ENCODE measurements around the gene COQ8A.

The COQ8A gene

GRCh38 chr1:226987623-226988333, 47.7 kb downstream of the COQ8A start:
- Histone ChIP-seq H2AFZ (ENCODE audit: low read length) (no peak overlapping the region), H3K9ac (ENCODE audit: low read length) (no peak overlapping the region), H3K4me1 (ENCODE audit: insufficient read depth, low read length, severe bottlenecking) (peaks cover 19% of the 10 kb centered on the region), H3K79me2 (ENCODE audit: insufficient read depth, low read length) (no peaks in the 10 kb centered on the region), H3K36me3 (ENCODE audit: insufficient read depth, low read length) (no peaks in the 10 kb centered on the region), H3K4me2 (ENCODE audit: low read length) (no peak overlapping the region), H3K9me3 (ENCODE audit: low read length) (no peaks in the 10 kb centered on the region), H3K4me3 (ENCODE audit: low read depth, low read length, poor library complexity, severe bottlenecking) (no peak overlapping the region), H4K20me1 (ENCODE audit: insufficient read depth, low read length) (no peaks in the 10 kb centered on the region), H3K27ac (ENCODE audit: low read depth, low read length, poor library complexity, severe bottlenecking) (no peak overlapping the region), H3F3A (ENCODE audit: insufficient read depth, low read length) (no peaks in the 10 kb centered on the region), H3K9me2 (ENCODE audit: low read depth, low read length) (no peaks in the 10 kb centered on the region), H3K27me3 (ENCODE audit: insufficient read depth, low read length) (peaks cover 3% of the 10 kb centered on the region; the same call in 1 of the 2 replicates)
- TF ChIP-seq EZH2 (IDR thresholded peaks at IDR 0.05; ENCODE audit: borderline replicate concordance, low read length) (no peak), CTCF (IDR thresholded peaks at IDR 0.05; ENCODE audit: low read length) (no peak)

GRCh38 chr1:226988334-226988666, 48.2 kb downstream of the COQ8A start:
- no peaks in the 10 kb centered on the region for H4K20me1 ChIP-seq (ENCODE audit: insufficient read depth, low read length)
- TF ChIP-seq CTCF (IDR thresholded peaks at IDR 0.05; ENCODE audit: low read length) (no peak), EZH2 (IDR thresholded peaks at IDR 0.05; ENCODE audit: borderline replicate concordance, low read length) (no peak)

GRCh38 chr1:226989085-226989920, 49.2 kb downstream of the COQ8A start:
- Histone ChIP-seq H3K27me3 (ENCODE audit: insufficient read depth, low read length) (peaks cover 7% of the 10 kb centered on the region; the same call in 1 of the 2 replicates), H3K4me3 (ENCODE audit: low read depth, low read length, poor library complexity, severe bottlenecking) (no peak overlapping the region), H3K9ac (ENCODE audit: low read length) (no peak overlapping the region; the same call in 1 of the 2 replicates), H3K4me1 (ENCODE audit: insufficient read depth, low read length, severe bottlenecking) (peaks cover 19% of the 10 kb centered on the region), H3K9me3 (ENCODE audit: low read length) (no peaks in the 10 kb centered on the region), H4K20me1 (ENCODE audit: insufficient read depth, low read length) (no peaks in the 10 kb centered on the region), H3K4me2 (ENCODE audit: low read length) (peak overlapping the region; percentile 27; the same call in 1 of the 2 replicates), H3K27ac (ENCODE audit: low read depth, low read length, poor library complexity, severe bottlenecking) (peak overlapping the region; percentile 1), H3F3A (ENCODE audit: insufficient read depth, low read length) (no peaks in the 10 kb centered on the region), H2AFZ (ENCODE audit: low read length) (no peak overlapping the region; the same call in 1 of the 2 replicates), H3K36me3 (ENCODE audit: insufficient read depth, low read length) (no peaks in the 10 kb centered on the region), H3K9me2 (ENCODE audit: low read depth, low read length) (no peaks in the 10 kb centered on the region), H3K79me2 (ENCODE audit: insufficient read depth, low read length) (no peaks in the 10 kb centered on the region)
- no peak for TF ChIP-seq CTCF (IDR thresholded peaks at IDR 0.05; ENCODE audit: low read length)
- no peak for TF ChIP-seq EZH2 (IDR thresholded peaks at IDR 0.05; ENCODE audit: borderline replicate concordance, low read length)

More at GRCh38 chr1:226988334-226988666, 48.2 kb downstream of the COQ8A start:
- Histone ChIP-seq H3K79me2 (ENCODE audit: insufficient read depth, low read length) (no peaks in the 10 kb centered on the region), H3K27me3 (ENCODE audit: insufficient read depth, low read length) (peaks cover 7% of the 10 kb centered on the region; the same call in 1 of the 2 replicates), H3K27ac (ENCODE audit: low read depth, low read length, poor library complexity, severe bottlenecking) (no peak overlapping the region), H3K36me3 (ENCODE audit: insufficient read depth, low read length) (no peaks in the 10 kb centered on the region), H3K4me3 (ENCODE audit: low read depth, low read length, poor library complexity, severe bottlenecking) (no peak overlapping the region), H3K9ac (ENCODE audit: low read length) (no peak overlapping the region), H3K9me3 (ENCODE audit: low read length) (no peaks in the 10 kb centered on the region), H2AFZ (ENCODE audit: low read length) (no peak overlapping the region), H3K9me2 (ENCODE audit: low read depth, low read length) (no peaks in the 10 kb centered on the region), H3K4me2 (ENCODE audit: low read length) (no peak overlapping the region), H3K4me1 (ENCODE audit: insufficient read depth, low read length, severe bottlenecking) (peaks cover 19% of the 10 kb centered on the region), H3F3A (ENCODE audit: insufficient read depth, low read length) (no peaks in the 10 kb centered on the region)

All from OCI-LY1 (cell line).